Measurements from ENCODE around the gene EMSY. TPM values are rescaled to one million over a fixed set of nuclear protein-coding genes. Genes with fewer than 3 reads are reported as not detected.

EMSY gene
- total and polyA plus RNA-seq, 2 of the 13 experiments (the other 11 are each of a cell fraction or from before 2014, with no cell fraction given), result 11.6 to 18.5 TPM

DNA sequence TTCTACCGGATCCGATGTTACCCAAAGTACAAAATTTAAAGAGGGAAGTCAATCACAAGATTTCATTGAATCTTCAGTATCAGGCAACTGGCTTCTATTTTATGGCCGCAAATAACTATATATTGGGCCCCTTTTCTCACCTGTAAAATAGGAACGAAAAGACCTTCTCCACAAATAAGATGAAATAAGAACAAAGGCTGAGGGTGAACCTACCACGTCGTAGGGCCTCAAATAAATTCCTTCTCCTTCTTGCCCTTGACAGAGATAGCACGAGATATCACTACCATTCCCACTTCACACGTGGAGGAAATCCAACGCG lies 794 bp upstream of the EMSY start (continued):
- TF ChIP-seq, protein P1, sequence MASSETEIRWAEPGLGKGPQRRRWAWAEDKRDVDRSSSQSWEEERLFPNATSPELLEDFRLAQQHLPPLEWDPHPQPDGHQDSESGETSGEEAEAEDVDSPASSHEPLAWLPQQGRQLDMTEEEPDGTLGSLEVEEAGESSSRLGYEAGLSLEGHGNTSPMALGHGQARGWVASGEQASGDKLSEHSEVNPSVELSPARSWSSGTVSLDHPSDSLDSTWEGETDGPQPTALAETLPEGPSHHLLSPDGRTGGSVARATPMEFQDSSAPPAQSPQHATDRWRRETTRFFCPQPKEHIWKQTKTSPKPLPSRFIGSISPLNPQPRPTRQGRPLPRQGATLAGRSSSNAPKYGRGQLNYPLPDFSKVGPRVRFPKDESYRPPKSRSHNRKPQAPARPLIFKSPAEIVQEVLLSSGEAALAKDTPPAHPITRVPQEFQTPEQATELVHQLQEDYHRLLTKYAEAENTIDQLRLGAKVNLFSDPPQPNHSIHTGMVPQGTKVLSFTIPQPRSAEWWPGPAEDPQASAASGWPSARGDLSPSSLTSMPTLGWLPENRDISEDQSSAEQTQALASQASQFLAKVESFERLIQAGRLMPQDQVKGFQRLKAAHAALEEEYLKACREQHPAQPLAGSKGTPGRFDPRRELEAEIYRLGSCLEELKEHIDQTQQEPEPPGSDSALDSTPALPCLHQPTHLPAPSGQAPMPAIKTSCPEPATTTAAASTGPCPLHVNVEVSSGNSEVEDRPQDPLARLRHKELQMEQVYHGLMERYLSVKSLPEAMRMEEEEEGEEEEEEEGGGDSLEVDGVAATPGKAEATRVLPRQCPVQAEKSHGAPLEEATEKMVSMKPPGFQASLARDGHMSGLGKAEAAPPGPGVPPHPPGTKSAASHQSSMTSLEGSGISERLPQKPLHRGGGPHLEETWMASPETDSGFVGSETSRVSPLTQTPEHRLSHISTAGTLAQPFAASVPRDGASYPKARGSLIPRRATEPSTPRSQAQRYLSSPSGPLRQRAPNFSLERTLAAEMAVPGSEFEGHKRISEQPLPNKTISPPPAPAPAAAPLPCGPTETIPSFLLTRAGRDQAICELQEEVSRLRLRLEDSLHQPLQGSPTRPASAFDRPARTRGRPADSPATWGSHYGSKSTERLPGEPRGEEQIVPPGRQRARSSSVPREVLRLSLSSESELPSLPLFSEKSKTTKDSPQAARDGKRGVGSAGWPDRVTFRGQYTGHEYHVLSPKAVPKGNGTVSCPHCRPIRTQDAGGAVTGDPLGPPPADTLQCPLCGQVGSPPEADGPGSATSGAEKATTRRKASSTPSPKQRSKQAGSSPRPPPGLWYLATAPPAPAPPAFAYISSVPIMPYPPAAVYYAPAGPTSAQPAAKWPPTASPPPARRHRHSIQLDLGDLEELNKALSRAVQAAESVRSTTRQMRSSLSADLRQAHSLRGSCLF (CRISPR knock-in tag; IDR thresholded peaks at IDR 0.05; ENCODE audit: borderline replicate concordance), result 0 out of 2 replicates have a peak, but pooled peaks have one; percentile 24
- TF ChIP-seq ARID2 (CRISPR knock-in tag; IDR thresholded peaks at IDR 0.05; ENCODE audit: borderline replicate concordance) (0 out of 2 replicates have a peak, but pooled peaks have one; percentile 21), CREB1 (IDR thresholded peaks at IDR 0.05) (no peak), CREB1 (CRISPR knock-in tag; IDR thresholded peaks at IDR 0.05) (no peak), ZNF841 (CRISPR knock-in tag; IDR thresholded peaks at IDR 0.05; ENCODE audit: borderline replicate concordance) (0 out of 2 replicates have a peak, but pooled peaks have one; percentile 17), ZNF775 (CRISPR knock-in tag; IDR thresholded peaks at IDR 0.05; ENCODE audit: borderline replicate concordance) (0 out of 2 replicates have a peak, but pooled peaks have one; percentile 5), PITX1 (CRISPR knock-in tag; IDR thresholded peaks at IDR 0.05) (no peak)
